ENCODE measurements around the gene OR2T4. TPM values are rescaled to one million over a fixed set of nuclear protein-coding genes. Genes with fewer than 3 reads are reported as not detected.

OR2T4 gene
- total RNA-seq, 1 donor from 2014 or later = not detected

- Mint-ChIP-seq H3K27ac (no peak overlapping the region), H3K4me1 (no peaks in the 10 kb centered on the region), H3K4me3 (no peak overlapping the region), H3K27me3 (ENCODE audit: insufficient read depth, low read depth) (no peaks in the 10 kb centered on the region), H3K9me3 (peaks cover 26% of the 10 kb centered on the region), H3K36me3 (no peaks in the 10 kb centered on the region)
- H3K4me1 ChIP-seq = no peaks in the 10 kb centered on the region
- no peaks in the 10 kb centered on the region for H3K36me3 ChIP-seq
- no peaks in the 10 kb centered on the region for H4K20me1 ChIP-seq (ENCODE audit: low read depth)
- no peak overlapping the region for H3K9ac ChIP-seq
- H3K27ac ChIP-seq = no peak overlapping the region
- H3F3A ChIP-seq (ENCODE audit: low read depth) = no peaks in the 10 kb centered on the region
- no peaks in the 10 kb centered on the region for H3K27me3 ChIP-seq
- TF ChIP-seq CTCF (IDR thresholded peaks at IDR 0.05) (no peak), EZH2 (IDR thresholded peaks at IDR 0.05) (no peak), EZH2phosphoT487 (IDR thresholded peaks at IDR 0.05) (no peak)
- no peak overlapping the region for H2AFZ ChIP-seq (replicated peaks)
- no peak for DNase-seq (ENCODE audit: low spot score)
- no peaks in the 10 kb centered on the region for H3K79me2 ChIP-seq (ENCODE audit: low read depth)
- H3K9me3 ChIP-seq (ENCODE audit: low read depth) = peaks cover 33% of the 10 kb centered on the region
- no peak overlapping the region for H3K4me2 ChIP-seq
- H3K4me3 ChIP-seq = no peak overlapping the region
Observed at GRCh38 chr1:248376916-248377315, 15.5 kb downstream of the OR2T4 start.

GRCh38 chr1:248380854-248381253, 19.4 kb downstream of the OR2T4 start:
- Mint-ChIP-seq H3K4me1 (no peaks in the 10 kb centered on the region), H3K27ac (no peak overlapping the region), H3K36me3 (no peaks in the 10 kb centered on the region), H3K4me3 (no peak overlapping the region), H3K9me3 (peaks cover 7% of the 10 kb centered on the region), H3K27me3 (ENCODE audit: insufficient read depth, low read depth) (no peaks in the 10 kb centered on the region)
- H3K27me3 ChIP-seq = no peaks in the 10 kb centered on the region
- H3K9me3 ChIP-seq (ENCODE audit: low read depth) = peaks cover 35% of the 10 kb centered on the region
- no peaks in the 10 kb centered on the region for H3K79me2 ChIP-seq (ENCODE audit: low read depth)
- H3K27ac ChIP-seq = no peak overlapping the region
- H2AFZ ChIP-seq (replicated peaks) = no peak overlapping the region
- no peaks in the 10 kb centered on the region for H4K20me1 ChIP-seq (ENCODE audit: low read depth)
- no peak for DNase-seq (ENCODE audit: low spot score)
- H3K4me1 ChIP-seq = no peaks in the 10 kb centered on the region
- H3K4me2 ChIP-seq = no peak overlapping the region
- TF ChIP-seq CTCF (IDR thresholded peaks at IDR 0.05) = no peak
- no peak for TF ChIP-seq EZH2 (IDR thresholded peaks at IDR 0.05)
- TF ChIP-seq EZH2phosphoT487 (IDR thresholded peaks at IDR 0.05) = no peak
- no peaks in the 10 kb centered on the region for H3F3A ChIP-seq (ENCODE audit: low read depth)
- H3K36me3 ChIP-seq = no peaks in the 10 kb centered on the region
- no peak overlapping the region for H3K9ac ChIP-seq
- H3K4me3 ChIP-seq = no peak overlapping the region

GRCh38 chr1:248388426-248388825, 27.0 kb downstream of the OR2T4 start:
- H3K9me3 Mint-ChIP-seq = peaks cover 46% of the 10 kb centered on the region

More at GRCh38 chr1:248388426-248388825, 27.0 kb downstream of the OR2T4 start:
- Histone ChIP-seq H2AFZ (replicated peaks) (no peak overlapping the region), H3K4me2 (no peak overlapping the region), H3K4me1 (no peaks in the 10 kb centered on the region), H3F3A (ENCODE audit: low read depth) (no peaks in the 10 kb centered on the region), H3K9ac (no peak overlapping the region), H3K27ac (no peak overlapping the region), H3K79me2 (ENCODE audit: low read depth) (no peaks in the 10 kb centered on the region), H3K4me3 (no peak overlapping the region), H3K27me3 (no peaks in the 10 kb centered on the region), H3K36me3 (no peaks in the 10 kb centered on the region), H3K9me3 (ENCODE audit: low read depth) (peaks cover 29% of the 10 kb centered on the region), H4K20me1 (ENCODE audit: low read depth) (no peaks in the 10 kb centered on the region)
- H3K4me3 Mint-ChIP-seq = no peak overlapping the region
- no peak for DNase-seq (ENCODE audit: low spot score)
- no peak overlapping the region for H3K27ac Mint-ChIP-seq
- H3K36me3 Mint-ChIP-seq = no peaks in the 10 kb centered on the region
- peaks cover 2% of the 10 kb centered on the region for H3K27me3 Mint-ChIP-seq (ENCODE audit: insufficient read depth, low read depth)
- H3K4me1 Mint-ChIP-seq = no peaks in the 10 kb centered on the region
- TF ChIP-seq CTCF (IDR thresholded peaks at IDR 0.05) = no peak
- TF ChIP-seq EZH2 (IDR thresholded peaks at IDR 0.05) = no peak
- no peak for TF ChIP-seq EZH2phosphoT487 (IDR thresholded peaks at IDR 0.05)

Data from neural progenitor cell (in vitro differentiated cells).